ENCODE data around the gene JAM3. TPM values are rescaled to one million over a fixed set of nuclear protein-coding genes. Genes with fewer than 3 reads are reported as not detected.

The JAM3 gene
- total and polyA plus RNA-seq, 2 of the 4 experiments (the other 2 are of a cell fraction) = 38.0 to 71.5 TPM

DNA sequence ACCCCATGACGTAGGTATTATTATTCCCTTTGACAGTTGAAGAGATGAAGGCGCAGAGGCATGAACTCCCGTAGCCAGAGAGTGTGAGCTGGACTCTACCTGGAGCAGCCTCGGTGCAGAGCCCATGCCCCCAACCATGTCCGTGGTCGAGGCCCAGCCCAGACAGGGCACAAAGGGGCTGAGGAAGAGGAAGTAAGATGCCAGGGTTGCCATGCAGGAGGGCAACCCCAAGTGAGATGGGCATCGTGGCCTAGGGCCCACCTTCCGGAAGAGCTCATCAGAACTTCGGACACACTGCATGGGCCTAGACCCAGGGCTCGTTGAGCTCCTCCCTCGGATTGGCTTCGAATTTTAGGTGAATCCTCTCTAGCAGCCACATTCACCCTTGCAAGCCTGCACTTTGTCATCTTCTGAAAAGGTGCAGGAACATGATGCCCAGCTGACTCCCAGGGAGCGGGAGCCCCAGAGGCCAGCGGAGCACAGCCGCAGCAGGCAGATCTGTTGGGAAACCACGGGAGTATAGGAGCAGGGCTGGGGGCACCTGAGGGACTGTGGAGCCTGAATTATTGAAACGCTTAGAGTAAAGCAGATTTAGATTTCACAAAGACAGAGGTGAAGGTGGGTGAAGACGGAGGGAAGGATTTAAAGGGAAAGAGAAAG lies 29.0 kb upstream of the JAM3 start:
- H3K36me3 ChIP-seq (ENCODE audit: control insufficient read depth, insufficient read depth, low read length) = no peaks in the 10 kb centered on the region
- no peak overlapping the region for H3K4me3 ChIP-seq (ENCODE audit: insufficient read depth, low read depth, low read length)
- peak overlapping the region; percentile 53; the same call in 2 of the 3 replicates for H2BK15ac ChIP-seq (ENCODE audit: low read depth, low read length)
- ATAC-seq (ENCODE audit: low read depth) = no peak
- H2AK5ac ChIP-seq (ENCODE audit: low read depth, low read length) = peak overlapping the region; percentile 62; the same call in 1 of the 2 replicates
- dilution Hi-C loops (cut with HindIII; ENCODE audit: low sequenced_read_pairs, unreplicated experiment) (no loop called here), intact Hi-C loops (cut with micrococcal nuclease) (loop anchor here (10.0 kb wide), 2 partner anchors 185 to 215 kb away; partner anchors contain the start of genes ACAD8, NCAPD3, THYN1 and VPS26B), in situ Hi-C loops (cut with MboI; ENCODE audit: low sequenced_read_pairs) (loop anchor here (10.0 kb wide), 1 partner anchor 215 kb away; the partner anchor contains the start of genes ACAD8 and THYN1)
- no peak overlapping the region for H3K27ac ChIP-seq (ENCODE audit: insufficient read depth, low read length)
- H3K9me3 ChIP-seq (ENCODE audit: control insufficient read depth, insufficient read depth, low read length) = no peaks in the 10 kb centered on the region
- no peak overlapping the region for H3K56ac ChIP-seq (ENCODE audit: extremely low read depth, insufficient read depth, low read length)
- DNase-seq = no peak
- H4K20me1 ChIP-seq (ENCODE audit: insufficient read depth, low read length) = no peaks in the 10 kb centered on the region
- WGBS, 2 experiments (ENCODE audit: extremely low coverage in 2 of 2, insufficient read length in 1 of 2) = 85 to 100% methylated on average over 1 to 5 of the region's 18 CpGs
- 0 out of 2 replicates have a peak overlapping the region, but pooled peaks have one; percentile 35 for H3K14ac ChIP-seq (replicated peaks; ENCODE audit: low read depth, low read length)
- peaks cover 16% of the 10 kb centered on the region for H3K4me1 ChIP-seq (ENCODE audit: control insufficient read depth, insufficient read depth, low read length)
- H2AK9ac ChIP-seq (replicated peaks; ENCODE audit: low read depth, low read length, poor library complexity) = peak overlapping the region; percentile 75
- no peak overlapping the region for H2BK5ac ChIP-seq (ENCODE audit: low read depth, low read length, poor library complexity, severe bottlenecking)
- POLR2A ChIA-PET (ENCODE audit: unreplicated experiment) = interaction anchor here (0.5 kb wide), 1 partner anchor 80 kb away, joined by 3 read pairs; no protein-coding TSS in a partner anchor
- H2BK20ac ChIP-seq (ENCODE audit: low read depth, low read length) = peak overlapping the region; percentile 44; the same call in 1 of the 2 replicates
- H3K9me1 ChIP-seq (ENCODE audit: insufficient read depth, low read length) = peaks cover 17% of the 10 kb centered on the region
- peak overlapping the region; percentile 3 for H3K4ac ChIP-seq (ENCODE audit: low read depth, low read length)
- peak overlapping the region in 1 of 2 experiments; percentile 50; a peak in 1 of 4 replicates for H4K8ac ChIP-seq (ENCODE audit: low read depth in 2 of 2, low read length in 2 of 2)
- no peak overlapping the region for H3K9ac ChIP-seq (ENCODE audit: low read depth, low read length)
- no peaks in the 10 kb centered on the region for H3K79me1 ChIP-seq (ENCODE audit: low read depth in 1 of 2, low read length in 2 of 2)
- H4K91ac ChIP-seq (ENCODE audit: insufficient read depth, low read depth, low read length) = peak overlapping the region; percentile 49; the same call in 1 of the 2 replicates
- H3K4me2 ChIP-seq (ENCODE audit: low read depth, low read length) = no peak overlapping the region
- no peak overlapping the region for H2AFZ ChIP-seq (replicated peaks; ENCODE audit: low read length, poor library complexity)
- H4K5ac ChIP-seq (ENCODE audit: low read depth, low read length) = no peak overlapping the region
- CTCF ChIA-PET = interaction anchor here (1.1 to 2.6 kb wide), 3 partner anchors 10 to 156 kb away, joined by 3 to 9 read pairs (median 7); no protein-coding TSS in a partner anchor
- peak overlapping the region; percentile 81 for H2BK120ac ChIP-seq (ENCODE audit: low read depth, low read length)
- no peaks in the 10 kb centered on the region for H3K27me3 ChIP-seq (ENCODE audit: control insufficient read depth, insufficient read depth, low read length)
- no TSS peak for BruUV-seq (replicated peaks)
- no peak for TF ChIP-seq RFX5 (IDR thresholded peaks at IDR 0.05; ENCODE audit: low read depth, low read length)
- no peak for TF ChIP-seq CHD1 (IDR thresholded peaks at IDR 0.05; ENCODE audit: low read depth, low read length)
- no peak for TF ChIP-seq RAD21 (IDR thresholded peaks at IDR 0.05; ENCODE audit: low read length)
- H3K18ac ChIP-seq (ENCODE audit: low read depth, low read length) = no peak overlapping the region
- no peak overlapping the region for H3K23ac ChIP-seq (ENCODE audit: low read depth, low read length)
